ENCODE data around the gene MYO18A. TPM values are rescaled to one million over a fixed set of nuclear protein-coding genes. Genes with fewer than 3 reads are reported as not detected.

Gene MYO18A
- total RNA-seq, 1 experiment from 2014 or later: 24.0 TPM

- ChIA-PET POLR2A (interaction anchor here (1.2 kb wide), 1 partner anchor 169 kb away, joined by 3 read pairs; no protein-coding TSS in a partner anchor), CTCF (interaction anchor here (1.0 to 8.5 kb wide), 4 partner anchors 8 to 168 kb away, joined by 4 to 66 read pairs (median 12); no protein-coding TSS in a partner anchor)
- peak overlapping the region; percentile 61 for H3K27ac Mint-ChIP-seq (ENCODE audit: low read depth, unreplicated experiment)
- H3K27me3 Mint-ChIP-seq (ENCODE audit: insufficient read depth, unreplicated experiment): no peaks in the 10 kb centered on the region
- no peaks in the 10 kb centered on the region for H3K9me3 Mint-ChIP-seq (ENCODE audit: unreplicated experiment)
- H3K36me3 Mint-ChIP-seq (ENCODE audit: insufficient read depth, unreplicated experiment): no peaks in the 10 kb centered on the region
- no TSS peak for BruUV-seq (replicated peaks)
- peaks cover 26% of the 10 kb centered on the region for H3K4me1 Mint-ChIP-seq (ENCODE audit: insufficient read depth, unreplicated experiment)
- peak; percentile 47 for DNase-seq (ENCODE audit: unreplicated experiment)
- no peak overlapping the region for H3K4me3 Mint-ChIP-seq (ENCODE audit: unreplicated experiment)
- TF ChIP-seq, protein P1, sequence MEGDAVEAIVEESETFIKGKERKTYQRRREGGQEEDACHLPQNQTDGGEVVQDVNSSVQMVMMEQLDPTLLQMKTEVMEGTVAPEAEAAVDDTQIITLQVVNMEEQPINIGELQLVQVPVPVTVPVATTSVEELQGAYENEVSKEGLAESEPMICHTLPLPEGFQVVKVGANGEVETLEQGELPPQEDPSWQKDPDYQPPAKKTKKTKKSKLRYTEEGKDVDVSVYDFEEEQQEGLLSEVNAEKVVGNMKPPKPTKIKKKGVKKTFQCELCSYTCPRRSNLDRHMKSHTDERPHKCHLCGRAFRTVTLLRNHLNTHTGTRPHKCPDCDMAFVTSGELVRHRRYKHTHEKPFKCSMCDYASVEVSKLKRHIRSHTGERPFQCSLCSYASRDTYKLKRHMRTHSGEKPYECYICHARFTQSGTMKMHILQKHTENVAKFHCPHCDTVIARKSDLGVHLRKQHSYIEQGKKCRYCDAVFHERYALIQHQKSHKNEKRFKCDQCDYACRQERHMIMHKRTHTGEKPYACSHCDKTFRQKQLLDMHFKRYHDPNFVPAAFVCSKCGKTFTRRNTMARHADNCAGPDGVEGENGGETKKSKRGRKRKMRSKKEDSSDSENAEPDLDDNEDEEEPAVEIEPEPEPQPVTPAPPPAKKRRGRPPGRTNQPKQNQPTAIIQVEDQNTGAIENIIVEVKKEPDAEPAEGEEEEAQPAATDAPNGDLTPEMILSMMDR (IDR thresholded peaks at IDR 0.05; ENCODE audit: unreplicated experiment): no peak
- intact Hi-C loops (cut with micrococcal nuclease): no loop called here
These were observed 47.0 kb downstream of the MYO18A start for GRCh38 chr17:29133121-29133713.

DNA sequence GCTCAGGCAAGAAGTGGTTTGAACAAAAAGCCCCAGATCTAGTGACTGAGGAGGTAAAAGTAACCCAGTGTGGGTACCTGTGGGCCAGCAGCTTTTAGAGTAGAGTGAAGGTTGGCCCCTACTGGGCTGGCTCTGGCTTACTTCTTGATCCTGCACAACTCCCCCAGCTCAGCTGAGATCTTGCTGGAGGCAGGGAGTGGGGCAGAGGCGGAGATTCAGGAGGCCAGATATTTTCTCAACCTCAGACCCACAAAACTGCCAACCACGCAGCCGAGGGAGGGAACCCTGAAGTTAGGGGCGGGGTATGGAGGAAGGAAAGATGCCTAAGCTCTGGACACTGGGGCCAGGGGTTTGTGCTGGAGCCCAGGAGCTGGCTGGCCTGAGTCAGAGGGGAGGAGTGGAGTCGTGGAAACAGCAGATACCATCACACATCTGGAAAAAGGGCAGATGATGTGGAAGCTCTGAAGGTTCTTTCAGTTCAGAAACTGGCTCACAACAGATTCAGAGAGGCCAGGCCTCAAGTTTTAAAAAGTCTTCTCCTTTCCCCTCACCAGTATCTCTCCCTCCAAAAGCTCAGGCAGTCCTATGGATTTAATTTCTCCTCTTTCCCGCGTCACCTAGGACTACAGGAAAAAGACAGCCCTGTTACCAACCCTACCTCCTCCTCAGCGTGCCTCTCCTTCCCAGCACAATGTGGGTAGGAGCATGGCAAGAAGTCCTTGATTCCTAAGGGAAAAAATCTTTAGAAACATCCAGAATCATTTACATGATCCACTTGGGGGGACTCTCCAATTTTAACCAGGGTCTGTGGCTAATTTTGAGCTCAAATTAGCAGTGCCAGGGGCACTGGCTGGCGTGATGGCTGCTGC is 48.1 kb downstream of the MYO18A start:
- POLR2A ChIA-PET: interaction anchor here (1.2 kb wide), 2 partner anchors 166 to 168 kb away, joined by 3 read pairs; no protein-coding TSS in a partner anchor
- Mint-ChIP-seq H3K4me3 (ENCODE audit: unreplicated experiment) (no peak overlapping the region), H3K4me1 (ENCODE audit: insufficient read depth, unreplicated experiment) (peaks cover 22% of the 10 kb centered on the region), H3K9me3 (ENCODE audit: unreplicated experiment) (no peaks in the 10 kb centered on the region), H3K27ac (ENCODE audit: low read depth, unreplicated experiment) (peak overlapping the region; percentile 63), H3K27me3 (ENCODE audit: insufficient read depth, unreplicated experiment) (no peaks in the 10 kb centered on the region), H3K36me3 (ENCODE audit: insufficient read depth, unreplicated experiment) (no peaks in the 10 kb centered on the region)
- TF ChIP-seq, protein P1 (IDR thresholded peaks at IDR 0.05; ENCODE audit: unreplicated experiment): no peak
- BruUV-seq (replicated peaks): no TSS peak
- DNase-seq (ENCODE audit: unreplicated experiment): no peak
- CTCF ChIA-PET: interaction anchor here (0.7 to 8.5 kb wide), 8 partner anchors 13 to 238 kb away, joined by 3 to 66 read pairs (median 4); no protein-coding TSS in a partner anchor
- intact Hi-C loops (cut with micrococcal nuclease): no loop called here

- Mint-ChIP-seq H3K27ac (ENCODE audit: low read depth, unreplicated experiment) (no peak overlapping the region), H3K9me3 (ENCODE audit: unreplicated experiment) (no peaks in the 10 kb centered on the region), H3K4me1 (ENCODE audit: insufficient read depth, unreplicated experiment) (peaks cover 28% of the 10 kb centered on the region), H3K4me3 (ENCODE audit: unreplicated experiment) (no peak overlapping the region), H3K36me3 (ENCODE audit: insufficient read depth, unreplicated experiment) (no peaks in the 10 kb centered on the region), H3K27me3 (ENCODE audit: insufficient read depth, unreplicated experiment) (no peaks in the 10 kb centered on the region)
- intact Hi-C loops (cut with micrococcal nuclease): no loop called here
- no TSS peak for BruUV-seq (replicated peaks)
- no peak for DNase-seq (ENCODE audit: unreplicated experiment)
- ChIA-PET CTCF (interaction anchor here (0.6 to 8.5 kb wide), 7 partner anchors 9 to 372 kb away, joined by 3 to 66 read pairs (median 3); no protein-coding TSS in a partner anchor), POLR2A (interaction anchor here (0.7 kb wide), 1 partner anchor 50 kb away, joined by 4 read pairs; the partner anchor contains the start of gene MYO18A)
- TF ChIP-seq, protein P1 (IDR thresholded peaks at IDR 0.05; ENCODE audit: unreplicated experiment): no peak
These were observed 50.5 kb downstream of the MYO18A start for GRCh38 chr17:29129731-29130130.

- intact Hi-C loops (cut with micrococcal nuclease): no loop called here
- ChIA-PET CTCF (interaction anchor here (0.5 to 8.5 kb wide), 7 partner anchors 10 to 1046 kb away, joined by 3 to 66 read pairs (median 3); no protein-coding TSS in a partner anchor), POLR2A (no interaction called here)
- Mint-ChIP-seq H3K4me1 (ENCODE audit: insufficient read depth, unreplicated experiment) (peaks cover 25% of the 10 kb centered on the region), H3K36me3 (ENCODE audit: insufficient read depth, unreplicated experiment) (peaks cover 4% of the 10 kb centered on the region), H3K9me3 (ENCODE audit: unreplicated experiment) (no peaks in the 10 kb centered on the region), H3K27ac (ENCODE audit: low read depth, unreplicated experiment) (no peak overlapping the region), H3K27me3 (ENCODE audit: insufficient read depth, unreplicated experiment) (no peaks in the 10 kb centered on the region), H3K4me3 (ENCODE audit: unreplicated experiment) (no peak overlapping the region)
- no peak for DNase-seq (ENCODE audit: unreplicated experiment)
- BruUV-seq (replicated peaks): no TSS peak
- TF ChIP-seq, protein P1 (IDR thresholded peaks at IDR 0.05; ENCODE audit: unreplicated experiment): no peak
These were observed 52.4 kb downstream of the MYO18A start for GRCh38 chr17:29127840-29128239.

All from MCF 10A (cell line).